ENCODE data around the gene ZNF385C.

- TF ChIP-seq CTCF (IDR thresholded peaks at IDR 0.05; ENCODE audit: low read length) (no peak), EZH2 (optimal IDR thresholded peaks at IDR 0.05; ENCODE audit: low read depth, low read length) (no peak)
Observed at GRCh38 chr17:41992576-41992975, 105.7 kb downstream of the ZNF385C start.

Measured in MM.1S (cell line).